Measurements from ENCODE around the gene C2orf92.

- TF ChIP-seq CTCF (IDR thresholded peaks at IDR 0.05; ENCODE audit: low read length) = no peak
- no peak for TF ChIP-seq EZH2phosphoT487 (IDR thresholded peaks at IDR 0.05; ENCODE audit: low read length)
- TF ChIP-seq EZH2 (optimal IDR thresholded peaks at IDR 0.05; ENCODE audit: low read depth, low read length) = no peak
These were observed 64.0 kb downstream of the C2orf92 start for GRCh38 chr2:97733341-97734035.
